H9 (cell line): ENCODE results near the gene AK9. TPM values are rescaled to one million over a fixed set of nuclear protein-coding genes. Genes with fewer than 3 reads are reported as not detected.

ENCODE experiments used
- DNase-seq: peaks from one replicate; pipeline ENCODE4 v3.0.0-alpha.2; 2017
- H2AFZ ChIP-seq: one replicate; pipeline ENCODE4 v1.6.1; 2013; ENCODE audit warnings: mild to moderate bottlenecking, low read length, control low read depth, moderate library complexity
- H2AK5ac ChIP-seq: 2 replicates; pipeline ENCODE4 v1.6.1; 2013; ENCODE audit warnings: low read length, control low read depth, mixed read lengths; ENCODE audit not compliant: insufficient read length
- H2BK120ac ChIP-seq: one replicate; pipeline ENCODE4 v1.6.1; 2013; ENCODE audit warnings: low read depth, mild to moderate bottlenecking, low read length, control low read depth, inconsistent platforms; ENCODE audit not compliant: poor library complexity, severe bottlenecking
- H2BK12ac ChIP-seq: 2 replicates; pipeline ENCODE4 v1.6.1; 2013; ENCODE audit warnings: low read length, control low read depth, mixed read lengths, low read depth; ENCODE audit not compliant: insufficient read length
- H2BK15ac ChIP-seq: 2 replicates; pipeline ENCODE4 v1.6.1; 2013; ENCODE audit warnings: low read depth, low read length, control low read depth
- H2BK20ac ChIP-seq: one replicate; pipeline ENCODE4 v1.6.1; 2013; ENCODE audit warnings: low read depth, mild to moderate bottlenecking, low read length, control low read depth, inconsistent platforms; ENCODE audit not compliant: poor library complexity, severe bottlenecking
- H2BK5ac ChIP-seq: 2 replicates; pipeline ENCODE4 v1.6.1; 2013; ENCODE audit warnings: low read length, control low read depth, mixed read lengths; ENCODE audit not compliant: insufficient read length
- H3K14ac ChIP-seq: 2 replicates; pipeline ENCODE4 v1.6.1; 2013; ENCODE audit warnings: low read length, control low read depth; ENCODE audit not compliant: insufficient read depth
- H3K18ac ChIP-seq: 2 replicates; pipeline ENCODE4 v1.6.1; 2013; ENCODE audit warnings: low read depth, mild to moderate bottlenecking, mixed read lengths, low read length, control low read depth; ENCODE audit not compliant: insufficient read length
- H3K23ac ChIP-seq: 2 replicates; pipeline ENCODE4 v1.6.1; 2013; ENCODE audit warnings: low read length, control low read depth, mixed read lengths, low read depth; ENCODE audit not compliant: insufficient read length
- H3K23me2 ChIP-seq: 2 replicates; pipeline ENCODE4 v1.6.1; 2013; ENCODE audit warnings: low read depth, mild to moderate bottlenecking, mixed read lengths, low read length, control low read depth; ENCODE audit not compliant: insufficient read length, poor library complexity, severe bottlenecking
- H3K27ac ChIP-seq: 2 replicates; pipeline ENCODE4 v1.5.1; 2013; ENCODE audit warnings: low read length, control low read depth, mixed read lengths, low read depth; ENCODE audit not compliant: insufficient read length
- H3K27me3 ChIP-seq: 2 replicates; pipeline ENCODE4 v1.6.1; 2013; ENCODE audit warnings: low read length, control low read depth, inconsistent platforms; ENCODE audit not compliant: insufficient read depth
- H3K4ac ChIP-seq: 2 replicates; pipeline ENCODE4 v1.6.1; 2013; ENCODE audit warnings: low read depth, mild to moderate bottlenecking, control low read depth, inconsistent platforms, low read length, moderate library complexity
- H3K4me1 ChIP-seq: 2 replicates; pipeline ENCODE4 v1.6.1; 2013; ENCODE audit warnings: low read length, control low read depth, inconsistent platforms; ENCODE audit not compliant: insufficient read depth
- H3K4me2 ChIP-seq: 2 replicates; pipeline ENCODE4 v1.6.1; 2013; ENCODE audit warnings: low read length, control low read depth, mixed read lengths; ENCODE audit not compliant: insufficient read length, insufficient read depth
- H3K56ac ChIP-seq: 2 replicates; pipeline ENCODE4 v1.6.1; 2013; ENCODE audit warnings: low read depth, mild to moderate bottlenecking, mixed read lengths, low read length, control low read depth; ENCODE audit not compliant: insufficient read length
- H3K79me1 ChIP-seq: 2 replicates; pipeline ENCODE4 v1.6.1; 2013; ENCODE audit warnings: low read depth, mild to moderate bottlenecking, moderate library complexity, low read length, control low read depth, inconsistent platforms; ENCODE audit not compliant: insufficient read depth, poor library complexity, severe bottlenecking
- H3K79me2 ChIP-seq: 2 replicates; pipeline ENCODE4 v1.6.1; 2013; ENCODE audit warnings: low read length, control low read depth, inconsistent platforms; ENCODE audit not compliant: insufficient read depth
- H3K9ac ChIP-seq: 2 replicates; pipeline ENCODE4 v1.6.1; 2013; ENCODE audit warnings: low read length, control low read depth, mixed read lengths; ENCODE audit not compliant: insufficient read length; ENCODE audit errors: extremely low read depth
- H3K9me3 ChIP-seq: one replicate; pipeline ENCODE4 v1.6.1; 2013; ENCODE audit warnings: low read depth, low read length, inconsistent platforms; ENCODE audit not compliant: control insufficient read depth
- H3T11ph ChIP-seq: one replicate; pipeline ENCODE4 v1.6.1; 2013; ENCODE audit warnings: mild to moderate bottlenecking, low read length, control low read depth, inconsistent platforms
- H4K20me1 ChIP-seq: one replicate; pipeline ENCODE4 v1.6.1; 2013; ENCODE audit not compliant: control insufficient read depth, insufficient read length, insufficient read depth
- H4K5ac ChIP-seq: 2 replicates; pipeline ENCODE4 v1.6.1; 2013; ENCODE audit warnings: low read depth, mild to moderate bottlenecking, mixed read lengths, low read length, control low read depth; ENCODE audit not compliant: insufficient read length
- H4K8ac ChIP-seq: replicated peaks from 2 replicates; pipeline ENCODE4 v1.6.1; 2013; ENCODE audit warnings: low read length, control low read depth, mixed read lengths, low read depth; ENCODE audit not compliant: insufficient read length
- H4K91ac ChIP-seq: 2 replicates; pipeline ENCODE4 v1.6.1; 2013; ENCODE audit warnings: low read depth, mild to moderate bottlenecking, moderate library complexity, mixed read lengths, low read length, control low read depth; ENCODE audit not compliant: insufficient read length
- H3K27ac Mint-ChIP-seq, 3 experiments: 2 replicates in 2 of 3; 3 replicates in 1 of 3; pipeline ENCODE4 v1.8.0; 2020 to 2021; ENCODE audit warnings: mixed read lengths in 3 of 3, mild to moderate bottlenecking in 1 of 3, moderate library complexity in 1 of 3
- H3K27me3 Mint-ChIP-seq: 2 replicates; pipeline ENCODE4 v1.8.0; 2021; ENCODE audit warnings: low read depth, mild to moderate bottlenecking, moderate library complexity, mixed read lengths
- H3K36me3 Mint-ChIP-seq, 3 experiments: 2 replicates in 2 of 3; 3 replicates in 1 of 3; pipeline ENCODE4 v1.8.0; 2020 to 2021; ENCODE audit warnings: low read depth in 3 of 3, mixed read lengths in 3 of 3; ENCODE audit not compliant: insufficient read depth in 1 of 3
- H3K4me1 Mint-ChIP-seq, 2 experiments: 2 replicates each; pipeline ENCODE4 v1.8.0; 2020; ENCODE audit warnings: mixed read lengths in 2 of 2
- H3K4me3 Mint-ChIP-seq, 2 experiments: 2 replicates in 1 of 2; 3 replicates in 1 of 2; pipeline ENCODE4 v1.8.0; 2020 to 2021; ENCODE audit warnings: mild to moderate bottlenecking in 2 of 2, mixed read lengths in 2 of 2, moderate library complexity in 1 of 2
- H3K9me3 Mint-ChIP-seq, 2 experiments: 2 replicates in 1 of 2; 3 replicates in 1 of 2; pipeline ENCODE4 v1.8.0; 2020; ENCODE audit warnings: mild to moderate bottlenecking in 2 of 2, mixed read lengths in 2 of 2, moderate library complexity in 1 of 2
- WGBS: extraction: QIAGEN DNeasy Blood & Tissue Kit; methylation state at CpG from one replicate; pipeline ENCODE4 v1.1.7; 2013; ENCODE audit warnings: missing lambda C conversion rate, low lambda C conversion rate, mixed read lengths; ENCODE audit not compliant: insufficient read length; ENCODE audit errors: extremely low coverage; 5-methylcytosine and 5-hydroxymethylcytosine counted together
- total RNA-seq: library from RNA; stranded (reverse); gene quantifications from 2 replicates; pipeline ENCODE4 v1.2.1, GENCODE V29; 2021
- TF ChIP-seq, protein P1 (sequence below): fragments of 200-600 bp; sonication (generic); conservative IDR thresholded peaks from 3 replicates; pipeline ENCODE4 v1.8.0; 2021; ENCODE audit warnings: antibody characterized with exemption, mild to moderate bottlenecking

Gene AK9
- total RNA-seq, 1 experiment from 2014 or later: 2.3 TPM

DNA sequence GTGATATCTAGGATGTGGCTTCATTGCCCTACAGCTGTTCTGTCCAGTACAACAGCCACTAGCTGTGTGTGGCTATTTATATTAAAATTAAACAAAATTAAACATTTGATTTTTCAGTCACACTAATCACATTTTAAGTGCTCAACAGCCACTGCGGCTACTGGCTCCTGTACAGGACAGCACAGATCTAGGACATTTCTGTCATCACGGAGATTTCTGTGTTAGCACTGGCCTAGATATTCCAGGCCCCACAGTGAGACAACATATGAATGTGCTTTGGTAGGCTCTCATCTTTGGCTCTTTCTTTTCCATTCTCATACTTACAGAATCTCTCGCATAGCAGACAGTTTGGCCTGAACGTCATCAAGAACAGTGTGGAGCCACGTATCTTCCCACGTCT lies 159.6 kb downstream of the AK9 start:
- no peaks in the 10 kb centered on the region for H3K9me3 ChIP-seq

More for the DNA sequence above, 159.6 kb downstream of the AK9 start:
- H4K8ac ChIP-seq: no peak overlapping the region
- H3K4ac ChIP-seq: no peak overlapping the region
- no peaks in the 10 kb centered on the region for H3K27me3 ChIP-seq
- no peaks in the 10 kb centered on the region for H3K79me1 ChIP-seq
- H2BK12ac ChIP-seq: no peak overlapping the region
- H2BK120ac ChIP-seq: no peak overlapping the region
- H3K23me2 ChIP-seq: no peaks in the 10 kb centered on the region
- H3K9ac ChIP-seq: no peak overlapping the region
- Mint-ChIP-seq H3K9me3 (peaks cover 6 to 7% of the 10 kb centered on the region in 2 experiments), H3K4me3 (no peak overlapping the region), H3K4me1 (peaks cover 8 to 10% of the 10 kb centered on the region in 2 experiments; a peak in 3 of 4 replicates), H3K36me3 (peaks cover 0 to 8% (median 0%) of the 10 kb centered on the region in 3 experiments; a peak in 3 of 7 replicates), H3K27me3 (no peaks in the 10 kb centered on the region), H3K27ac (no peak overlapping the region)
- H2AK5ac ChIP-seq: no peak overlapping the region
- no peak overlapping the region for H3K56ac ChIP-seq
- no peak overlapping the region for H4K5ac ChIP-seq
- H3K14ac ChIP-seq: no peak overlapping the region
- H4K91ac ChIP-seq: no peak overlapping the region
- no peak overlapping the region for H2BK5ac ChIP-seq
- H3K23ac ChIP-seq: no peak overlapping the region
- H2BK20ac ChIP-seq: no peak overlapping the region
- H3K27ac ChIP-seq: no peak overlapping the region
- no peak overlapping the region for H2BK15ac ChIP-seq
- DNase-seq: no peak
- no peaks in the 10 kb centered on the region for H3K79me2 ChIP-seq
- no peak overlapping the region for H3T11ph ChIP-seq
- H4K20me1 ChIP-seq: no peaks in the 10 kb centered on the region
- H2AFZ ChIP-seq: no peak overlapping the region
- WGBS: no CpG with 5 or more reads among the region's 6 CpGs
- H3K18ac ChIP-seq: no peak overlapping the region
- H3K4me1 ChIP-seq: no peaks in the 10 kb centered on the region
- H3K4me2 ChIP-seq: no peak overlapping the region
- TF ChIP-seq, protein P1, sequence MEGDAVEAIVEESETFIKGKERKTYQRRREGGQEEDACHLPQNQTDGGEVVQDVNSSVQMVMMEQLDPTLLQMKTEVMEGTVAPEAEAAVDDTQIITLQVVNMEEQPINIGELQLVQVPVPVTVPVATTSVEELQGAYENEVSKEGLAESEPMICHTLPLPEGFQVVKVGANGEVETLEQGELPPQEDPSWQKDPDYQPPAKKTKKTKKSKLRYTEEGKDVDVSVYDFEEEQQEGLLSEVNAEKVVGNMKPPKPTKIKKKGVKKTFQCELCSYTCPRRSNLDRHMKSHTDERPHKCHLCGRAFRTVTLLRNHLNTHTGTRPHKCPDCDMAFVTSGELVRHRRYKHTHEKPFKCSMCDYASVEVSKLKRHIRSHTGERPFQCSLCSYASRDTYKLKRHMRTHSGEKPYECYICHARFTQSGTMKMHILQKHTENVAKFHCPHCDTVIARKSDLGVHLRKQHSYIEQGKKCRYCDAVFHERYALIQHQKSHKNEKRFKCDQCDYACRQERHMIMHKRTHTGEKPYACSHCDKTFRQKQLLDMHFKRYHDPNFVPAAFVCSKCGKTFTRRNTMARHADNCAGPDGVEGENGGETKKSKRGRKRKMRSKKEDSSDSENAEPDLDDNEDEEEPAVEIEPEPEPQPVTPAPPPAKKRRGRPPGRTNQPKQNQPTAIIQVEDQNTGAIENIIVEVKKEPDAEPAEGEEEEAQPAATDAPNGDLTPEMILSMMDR: no peak
